ENCODE measurements around the gene MYBPHL.

- no peak for TF ChIP-seq SIN3A (IDR thresholded peaks at IDR 0.05; ENCODE audit: borderline replicate concordance, insufficient read depth, low read length)
- no peak for TF ChIP-seq POLR2AphosphoS5 (IDR thresholded peaks at IDR 0.05; ENCODE audit: low read depth, low read length)
- no peak for TF ChIP-seq FOXP2 (optimal IDR thresholded peaks at IDR 0.05; ENCODE audit: borderline replicate concordance, extremely low read depth, extremely low read length, insufficient read depth)
- TF ChIP-seq TAF1 (IDR thresholded peaks at IDR 0.05; ENCODE audit: borderline replicate concordance, insufficient read depth, low read length): no peak
Observed at GRCh38 chr1:109268431-109269211, 38.2 kb downstream of the MYBPHL start.
